NCI-H82 treated with DMSO at 0.1 percent for 48 hours (cell line): ENCODE measurements around the gene LRP1B.

Experiments used
- DNase-seq: peaks from one replicate; lab custom pipeline; 2025; ENCODE audit not compliant: unreplicated experiment; lab: John Stamatoyannopoulos, UW

The LRP1B gene

DNA sequence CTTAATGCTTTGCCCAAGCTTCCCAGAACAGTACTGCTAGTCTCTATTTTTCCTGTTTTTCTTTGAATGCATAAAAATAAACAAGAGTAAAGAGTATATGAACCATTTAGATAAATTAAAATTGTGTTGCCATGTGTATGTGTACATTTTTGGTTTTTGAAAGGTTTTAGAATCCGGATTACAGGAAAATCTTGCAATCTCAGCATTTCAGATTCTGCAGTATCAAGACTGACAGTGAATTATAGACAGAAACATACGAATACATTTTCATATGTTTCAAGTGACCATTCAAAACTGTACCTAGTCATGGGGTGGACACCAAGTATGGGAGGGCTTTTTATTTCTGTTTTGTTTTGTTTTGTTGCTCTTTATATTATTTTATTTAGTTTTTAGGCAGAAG is 604.1 kb downstream of the LRP1B start:
- DNase-seq = no peak

- no peak for DNase-seq
Observed at GRCh38 chr2:141524777-141525176, 606.0 kb downstream of the LRP1B start.

DNA sequence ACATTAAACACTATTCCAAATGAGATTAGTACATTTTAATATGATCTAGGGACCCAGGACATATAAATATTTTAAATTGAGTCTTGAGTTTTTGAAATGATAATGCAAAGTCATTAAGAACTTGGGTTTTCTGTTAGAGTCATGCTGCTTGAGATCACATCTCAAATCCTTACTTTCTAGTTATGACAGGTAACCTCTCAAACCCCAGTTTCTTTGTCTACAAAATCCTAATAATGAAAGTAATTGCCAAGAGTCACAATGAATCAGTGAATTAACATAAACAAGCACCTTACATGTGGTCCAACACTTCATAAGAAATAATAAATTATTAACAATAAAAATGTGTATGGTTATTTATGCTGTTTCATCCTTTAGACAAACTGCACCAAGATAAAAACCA is 607.6 kb downstream of the LRP1B start:
- no peak for DNase-seq

- DNase-seq = no peak
Observed at GRCh38 chr2:141522702-141523101, 608.1 kb downstream of the LRP1B start.

- no peak for DNase-seq
Observed at GRCh38 chr2:141522048-141522447, 608.8 kb downstream of the LRP1B start.

DNA sequence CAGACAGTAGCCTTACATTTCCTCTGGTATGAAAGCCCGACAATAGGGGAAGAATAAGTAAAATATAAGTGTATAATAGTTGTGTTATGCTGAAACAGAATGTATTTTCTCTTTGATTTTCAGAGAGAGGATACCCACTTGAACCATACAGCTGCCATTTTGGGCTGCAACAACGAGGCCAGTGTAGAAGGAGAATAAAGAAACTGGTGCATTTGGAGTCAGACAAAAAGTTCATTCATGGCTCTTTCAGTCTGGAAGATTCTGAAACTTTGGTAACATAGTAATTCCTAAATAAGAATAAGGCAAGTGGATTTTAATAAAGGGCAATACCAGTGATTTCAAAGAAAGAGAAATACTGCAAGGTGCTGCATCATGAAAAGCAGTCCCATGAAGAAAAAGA is 610.9 kb downstream of the LRP1B start:
- DNase-seq = no peak

DNA sequence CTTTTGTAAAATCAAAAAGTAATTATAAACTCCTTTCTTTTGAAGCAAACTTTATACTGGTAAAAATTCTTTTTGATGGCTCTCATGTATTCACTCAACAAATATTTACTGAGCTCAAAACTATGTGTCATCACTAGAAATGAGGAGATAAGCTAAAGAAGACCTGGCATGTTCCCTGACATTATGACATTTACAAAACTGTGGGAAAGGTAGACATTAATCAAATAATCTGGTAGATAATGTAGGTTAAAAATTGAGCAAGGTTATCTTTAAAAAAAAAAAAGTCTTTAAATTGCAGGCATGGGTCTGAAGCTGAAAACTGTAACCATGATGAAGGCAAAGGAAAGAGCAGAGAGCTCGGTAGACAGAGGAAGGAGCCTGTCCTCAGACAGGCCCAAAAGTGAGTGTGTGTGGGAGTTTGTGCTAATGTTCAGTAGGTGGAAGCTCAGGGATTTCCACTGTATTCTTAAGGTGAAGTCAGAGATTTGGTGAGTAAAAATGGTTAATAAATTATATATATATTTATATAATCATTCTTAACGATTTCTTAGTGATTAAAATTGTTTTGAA is 612.9 kb downstream of the LRP1B start:
- DNase-seq = no peak

DNA sequence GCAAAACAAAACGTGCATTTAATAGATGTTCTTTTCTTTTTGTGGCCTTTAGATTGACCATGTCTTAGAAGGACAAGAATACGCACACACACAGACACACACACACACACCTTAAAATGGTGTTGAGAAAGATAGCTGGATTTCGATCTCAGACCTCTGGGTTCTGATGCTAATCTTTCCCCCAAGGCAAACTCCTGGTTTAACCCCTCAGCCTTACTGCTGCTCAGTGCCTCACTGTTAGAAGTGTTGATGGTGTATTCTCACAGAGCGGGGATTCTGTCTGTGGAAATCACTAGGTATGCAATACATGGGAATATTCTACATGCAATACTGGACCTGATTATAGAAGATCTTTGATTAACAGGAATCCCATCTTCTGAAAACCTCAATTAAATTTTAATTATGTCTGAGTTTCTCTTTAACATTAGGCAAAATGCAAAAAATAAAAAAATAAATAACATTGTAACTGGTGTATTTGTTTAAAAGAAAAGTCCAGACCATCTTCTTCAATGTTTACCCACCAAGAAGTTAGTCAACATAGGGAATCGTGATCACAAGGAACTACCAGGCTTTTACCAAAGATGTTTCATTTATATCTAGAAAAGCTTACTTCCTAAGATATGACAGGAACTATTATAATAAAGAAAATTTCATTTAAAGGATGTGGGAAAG is 613.5 kb downstream of the LRP1B start:
- no peak for DNase-seq

- DNase-seq = no peak
Observed at GRCh38 chr2:141515931-141516330, 614.9 kb downstream of the LRP1B start.

GRCh38 chr2:141513853-141514252 is 617.0 kb downstream of the LRP1B start:
- DNase-seq = no peak

- no peak for DNase-seq
Observed at GRCh38 chr2:141508806-141509595, 621.8 kb downstream of the LRP1B start.

DNA sequence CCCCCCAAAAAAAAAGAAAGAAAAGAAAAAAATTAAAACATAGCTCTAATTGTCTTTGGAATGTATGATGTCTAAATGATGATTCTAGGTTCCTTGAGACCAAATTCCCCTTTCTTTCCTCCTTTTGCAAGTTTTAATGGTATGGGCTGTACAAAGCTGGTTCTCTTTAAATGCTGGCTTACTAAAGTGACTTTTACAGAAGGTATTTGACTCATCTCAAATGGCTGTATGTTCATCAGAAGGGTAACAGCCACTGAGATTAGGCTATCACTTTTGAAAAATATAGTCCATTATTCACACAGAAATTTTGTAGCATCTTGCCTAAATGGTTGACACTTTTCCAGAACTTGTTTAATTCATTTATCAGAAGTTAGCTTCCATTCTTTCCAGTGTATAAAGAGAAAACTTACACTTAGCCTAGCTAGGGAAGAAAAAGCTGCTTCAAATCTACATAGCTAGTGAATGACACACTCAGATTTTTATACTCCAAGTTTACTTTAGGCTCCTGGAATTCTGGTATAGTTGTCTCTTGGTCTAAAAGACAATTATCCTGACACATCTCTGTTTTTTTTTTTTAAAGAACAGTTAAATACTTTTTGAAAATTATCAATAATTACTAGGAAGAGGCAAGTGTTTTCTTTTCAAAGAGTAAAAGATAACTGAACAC is 622.6 kb downstream of the LRP1B start:
- DNase-seq = no peak

- DNase-seq = no peak
Observed at GRCh38 chr2:141506135-141506534, 624.7 kb downstream of the LRP1B start.

- no peak for DNase-seq
Observed at GRCh38 chr2:141501752-141502151, 629.1 kb downstream of the LRP1B start.

DNA sequence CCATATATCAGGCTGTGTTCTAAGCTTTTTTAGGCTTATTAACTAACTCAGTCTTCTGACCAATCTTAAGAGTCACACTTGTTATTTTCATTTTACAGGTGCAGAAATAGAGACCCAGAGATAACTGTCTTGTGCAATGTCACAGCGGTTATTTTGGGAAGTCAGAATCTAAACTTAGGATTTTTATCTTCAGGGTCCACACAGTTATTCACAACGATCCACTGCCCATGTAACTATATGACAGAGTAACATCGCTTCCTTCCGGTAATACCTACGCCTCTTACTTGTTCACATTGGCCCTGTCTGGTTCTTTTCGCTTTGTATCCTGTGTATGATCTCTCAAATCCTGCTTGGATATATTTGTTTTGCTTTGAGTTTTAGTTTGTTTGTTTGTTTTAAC is 631.7 kb downstream of the LRP1B start:
- no peak for DNase-seq

- DNase-seq = no peak
Observed at GRCh38 chr2:141498561-141498960, 632.3 kb downstream of the LRP1B start.

DNA sequence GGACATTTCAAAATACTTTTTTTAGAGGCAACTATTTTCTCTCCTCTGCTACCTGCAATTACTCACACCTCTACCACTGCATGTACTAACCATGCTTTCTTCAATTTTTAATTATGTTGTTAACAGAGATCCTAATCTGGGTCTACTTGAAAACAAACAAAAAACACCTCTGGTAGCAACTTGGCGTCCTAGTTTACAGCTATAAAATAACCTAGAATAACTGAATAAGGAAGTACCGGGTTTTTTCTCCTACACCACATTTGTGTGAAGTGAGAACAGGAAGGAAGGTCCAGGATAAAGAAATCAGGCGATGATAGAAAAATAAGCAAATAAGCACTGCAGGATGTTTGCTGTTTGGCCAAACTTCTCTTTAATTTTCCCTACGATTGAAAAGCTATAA is 633.5 kb downstream of the LRP1B start:
- DNase-seq = no peak

GRCh38 chr2:141496810-141497209 is 634.0 kb downstream of the LRP1B start:
- DNase-seq = no peak

- no peak for DNase-seq
Observed at GRCh38 chr2:141493936-141494335, 636.9 kb downstream of the LRP1B start.

GRCh38 chr2:141492816-141493215 is 638.0 kb downstream of the LRP1B start:
- no peak for DNase-seq

DNA sequence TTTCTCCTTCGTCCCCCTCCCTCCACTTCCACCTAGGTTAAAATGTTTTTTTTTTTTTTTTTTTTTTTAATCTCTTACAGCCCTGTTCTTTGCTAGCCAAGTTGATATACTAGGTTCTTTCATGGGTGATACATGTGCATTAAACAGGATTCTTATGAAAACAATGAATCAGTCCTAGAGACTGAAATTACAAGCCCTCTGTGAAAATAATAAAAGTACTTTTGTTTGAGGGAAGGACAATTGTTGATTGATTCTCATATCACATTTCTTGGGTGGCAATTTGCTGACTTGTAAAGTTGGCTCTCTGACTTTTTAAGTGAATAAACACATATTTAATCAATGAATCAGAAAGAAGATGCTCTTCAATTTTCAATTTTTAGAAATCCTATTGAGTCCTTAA is 639.9 kb downstream of the LRP1B start:
- DNase-seq = no peak

DNA sequence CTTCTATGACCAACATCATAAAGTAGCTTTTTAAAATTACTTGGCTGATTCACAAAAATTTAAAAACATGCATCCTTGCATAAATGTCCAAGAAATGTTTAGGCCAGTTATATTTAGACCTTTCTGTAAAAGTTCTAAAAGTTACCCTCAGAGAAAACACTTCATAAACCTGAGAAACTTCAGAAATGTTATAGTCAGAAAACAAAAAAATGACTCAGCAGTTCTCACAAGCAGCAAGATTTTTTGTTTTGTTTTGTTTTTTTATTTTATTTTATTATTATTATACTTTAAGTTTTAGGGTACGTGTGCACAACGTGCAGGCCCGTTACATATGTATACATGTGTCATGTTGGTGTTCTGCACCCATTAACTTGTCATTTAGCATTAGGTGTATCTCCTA is 648.1 kb downstream of the LRP1B start:
- DNase-seq = no peak
